ENCODE data around the gene IFIT5.

IFIT5 gene

GRCh38 chr10:89391907-89392756, 22.2 kb upstream of the IFIT5 start, which contains the start of gene IFIT1:
TSS of gene IFIT1 (plus strand) at chr10:89392623. CDS start at chr10:89392713, 90 bp downstream.
- peaks cover 3 to 4% of the 10 kb centered on the region in 2 experiments for H3K4me1 ChIP-seq (ENCODE audit: control insufficient read depth in 1 of 2, insufficient read depth in 2 of 2, low read length in 2 of 2)
- no peak within 1 kb of the TSS for H4K91ac ChIP-seq (ENCODE audit: low read depth, low read length)
- no peak within 1 kb of the TSS for H2AFZ ChIP-seq (ENCODE audit: insufficient read depth, low read length, poor library complexity)
- H3K9me3 ChIP-seq (ENCODE audit: insufficient read depth, low read depth, low read length): no peaks in the 10 kb centered on the region
- no peak within 1 kb of the TSS for H3K18ac ChIP-seq (ENCODE audit: low read length)
- no peak within 1 kb of the TSS for H3K9ac ChIP-seq (ENCODE audit: low read length)
- H2AK5ac ChIP-seq (ENCODE audit: low read length): no peak within 1 kb of the TSS
- H3K4me3 ChIP-seq (ENCODE audit: low read depth, low read length): no peak within 1 kb of the TSS
- H2BK120ac ChIP-seq (ENCODE audit: insufficient read depth, low read length, poor library complexity): no peak within 1 kb of the TSS
- no peak within 1 kb of the TSS for H2BK12ac ChIP-seq (ENCODE audit: low read length)
- H4K8ac ChIP-seq (ENCODE audit: low read depth, low read length): no peak within 1 kb of the TSS
- no peaks in the 10 kb centered on the region for H3K79me1 ChIP-seq (ENCODE audit: low read length)
- H3K14ac ChIP-seq (ENCODE audit: low read length): no peak within 1 kb of the TSS
- no peak within 1 kb of the TSS for H4K12ac ChIP-seq (ENCODE audit: low read depth, low read length)
- H3K27me3 ChIP-seq (ENCODE audit: insufficient read depth, low read length): no peaks in the 10 kb centered on the region
- no peak within 1 kb of the TSS for H3K23ac ChIP-seq (ENCODE audit: low read length)
- H3K79me2 ChIP-seq (ENCODE audit: control insufficient read depth, insufficient read depth, low read length, poor library complexity): no peaks in the 10 kb centered on the region
- H3K36me3 ChIP-seq (ENCODE audit: control insufficient read depth in 1 of 2, insufficient read depth in 2 of 2, low read length in 2 of 2): no peaks in the 10 kb centered on the region
- no peak within 1 kb of the TSS for H2BK5ac ChIP-seq (ENCODE audit: low read depth, low read length, poor library complexity)
- H3K27ac ChIP-seq (ENCODE audit: low read depth, low read length): peak within 1 kb of the TSS; percentile 2
- peak within 1 kb of the TSS; percentile 49 for H3K4me2 ChIP-seq (ENCODE audit: low read length)
- WGBS (ENCODE audit: extremely low coverage, insufficient coverage, insufficient read length): no CpG with 5 or more reads among the region's 8 CpGs
- no peak within 1 kb of the TSS for H3K4ac ChIP-seq (ENCODE audit: low read depth, low read length)
- peak; percentile 43 to 79 for DNase-seq

DNA sequence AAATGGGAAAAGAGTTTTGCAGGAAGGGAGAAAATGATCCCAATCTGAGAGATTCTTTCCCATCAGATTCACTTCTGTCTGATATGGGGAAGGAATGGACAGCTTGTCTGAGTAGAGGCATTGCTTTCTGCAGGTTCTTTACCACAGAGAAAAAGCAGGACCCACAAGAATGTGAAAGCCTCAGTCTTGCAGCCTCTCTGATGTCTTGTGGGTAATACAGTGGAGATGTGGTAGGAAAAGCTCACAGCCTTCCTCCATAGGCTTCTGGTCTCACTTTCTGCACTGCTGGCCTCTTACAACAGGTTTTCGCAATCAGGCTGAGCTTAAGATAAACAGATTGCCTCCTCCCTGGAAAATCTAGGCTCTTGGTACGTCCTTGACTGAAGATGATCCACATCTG, 21.4 kb upstream of the IFIT5 start:
- Histone ChIP-seq H3K14ac (ENCODE audit: low read length) (no peak overlapping the region), H3K4me2 (ENCODE audit: low read length) (no peak overlapping the region), H3K9ac (ENCODE audit: low read length) (no peak overlapping the region), H3K36me3 (ENCODE audit: control insufficient read depth in 1 of 2, insufficient read depth in 2 of 2, low read length in 2 of 2) (no peaks in the 10 kb centered on the region), H3K18ac (ENCODE audit: low read length) (no peak overlapping the region), H3K27me3 (ENCODE audit: insufficient read depth, low read length) (no peaks in the 10 kb centered on the region), H3K4me3 (ENCODE audit: low read depth, low read length) (no peak overlapping the region), H3K79me1 (ENCODE audit: low read length) (no peaks in the 10 kb centered on the region), H3K23ac (ENCODE audit: low read length) (no peak overlapping the region), H2BK5ac (ENCODE audit: low read depth, low read length, poor library complexity) (no peak overlapping the region), H3K9me3 (ENCODE audit: insufficient read depth, low read depth, low read length) (no peaks in the 10 kb centered on the region), H4K91ac (ENCODE audit: low read depth, low read length) (no peak overlapping the region), H2BK12ac (ENCODE audit: low read length) (no peak overlapping the region), H4K8ac (ENCODE audit: low read depth, low read length) (no peak overlapping the region), H3K4me1 (ENCODE audit: control insufficient read depth in 1 of 2, insufficient read depth in 2 of 2, low read length in 2 of 2) (peaks cover 3 to 4% of the 10 kb centered on the region in 2 experiments), H2AK5ac (ENCODE audit: low read length) (no peak overlapping the region), H3K27ac (ENCODE audit: low read depth, low read length) (peak overlapping the region; percentile 2), H2AFZ (ENCODE audit: insufficient read depth, low read length, poor library complexity) (no peak overlapping the region), H2BK120ac (ENCODE audit: insufficient read depth, low read length, poor library complexity) (no peak overlapping the region), H3K4ac (ENCODE audit: low read depth, low read length) (no peak overlapping the region), H3K79me2 (ENCODE audit: control insufficient read depth, insufficient read depth, low read length, poor library complexity) (no peaks in the 10 kb centered on the region), H4K12ac (ENCODE audit: low read depth, low read length) (no peak overlapping the region)
- WGBS (ENCODE audit: extremely low coverage, insufficient coverage, insufficient read length): no CpG with 5 or more reads among the region's 2 CpGs
- DNase-seq: peak; percentile 36 to 59

DNA sequence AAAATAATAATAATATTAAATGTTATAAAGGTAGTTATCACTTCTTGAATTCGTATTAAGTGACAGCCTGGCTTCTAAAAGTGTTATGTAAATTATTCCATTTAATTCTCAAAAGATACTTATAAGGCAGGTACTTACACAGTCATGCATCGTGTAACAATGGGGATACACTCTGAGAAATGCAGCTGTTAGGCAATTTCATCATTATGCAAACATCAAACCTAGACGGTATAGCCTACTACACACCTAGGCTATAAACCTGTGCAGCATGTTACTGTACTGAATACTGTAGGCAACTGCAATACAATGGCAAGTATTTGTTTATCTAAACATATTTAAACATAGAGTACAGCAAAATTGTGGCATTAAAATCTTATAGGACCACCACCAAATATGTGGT, 20.5 kb upstream of the IFIT5 start:
- Histone ChIP-seq H2BK12ac (ENCODE audit: low read length) (no peak overlapping the region), H3K27ac (ENCODE audit: low read depth, low read length) (no peak overlapping the region), H3K4ac (ENCODE audit: low read depth, low read length) (no peak overlapping the region), H3K79me2 (ENCODE audit: control insufficient read depth, insufficient read depth, low read length, poor library complexity) (no peaks in the 10 kb centered on the region), H3K9ac (ENCODE audit: low read length) (no peak overlapping the region), H3K4me3 (ENCODE audit: low read depth, low read length) (no peak overlapping the region), H2AK5ac (ENCODE audit: low read length) (no peak overlapping the region), H3K79me1 (ENCODE audit: low read length) (no peaks in the 10 kb centered on the region), H2AFZ (ENCODE audit: insufficient read depth, low read length, poor library complexity) (no peak overlapping the region), H3K23ac (ENCODE audit: low read length) (no peak overlapping the region), H4K12ac (ENCODE audit: low read depth, low read length) (no peak overlapping the region), H3K14ac (ENCODE audit: low read length) (no peak overlapping the region), H4K91ac (ENCODE audit: low read depth, low read length) (no peak overlapping the region), H3K4me1 (ENCODE audit: control insufficient read depth in 1 of 2, insufficient read depth in 2 of 2, low read length in 2 of 2) (peaks cover 3 to 4% of the 10 kb centered on the region in 2 experiments), H2BK5ac (ENCODE audit: low read depth, low read length, poor library complexity) (no peak overlapping the region), H2BK120ac (ENCODE audit: insufficient read depth, low read length, poor library complexity) (no peak overlapping the region), H3K36me3 (ENCODE audit: control insufficient read depth in 1 of 2, insufficient read depth in 2 of 2, low read length in 2 of 2) (no peaks in the 10 kb centered on the region), H4K8ac (ENCODE audit: low read depth, low read length) (no peak overlapping the region), H3K4me2 (ENCODE audit: low read length) (no peak overlapping the region), H3K27me3 (ENCODE audit: insufficient read depth, low read length) (no peaks in the 10 kb centered on the region), H3K9me3 (ENCODE audit: insufficient read depth, low read depth, low read length) (no peaks in the 10 kb centered on the region), H3K18ac (ENCODE audit: low read length) (no peak overlapping the region)
- no peak for DNase-seq
- WGBS (ENCODE audit: extremely low coverage, insufficient coverage, insufficient read length): no CpG with 5 or more reads among the region's 3 CpGs

- no peak overlapping the region for H3K9ac ChIP-seq (ENCODE audit: low read length)
- no peaks in the 10 kb centered on the region for H3K79me2 ChIP-seq (ENCODE audit: control insufficient read depth, insufficient read depth, low read length, poor library complexity)
- H3K36me3 ChIP-seq (ENCODE audit: control insufficient read depth in 1 of 2, insufficient read depth in 2 of 2, low read length in 2 of 2): no peaks in the 10 kb centered on the region
- H2BK5ac ChIP-seq (ENCODE audit: low read depth, low read length, poor library complexity): no peak overlapping the region
- H3K79me1 ChIP-seq (ENCODE audit: low read length): no peaks in the 10 kb centered on the region
- no peak overlapping the region for H2BK120ac ChIP-seq (ENCODE audit: insufficient read depth, low read length, poor library complexity)
- no peak overlapping the region for H3K4me2 ChIP-seq (ENCODE audit: low read length)
- H4K8ac ChIP-seq (ENCODE audit: low read depth, low read length): no peak overlapping the region
- H2AK5ac ChIP-seq (ENCODE audit: low read length): peak overlapping the region; percentile 91
- no peak overlapping the region for H3K4ac ChIP-seq (ENCODE audit: low read depth, low read length)
- no peak for DNase-seq
- no peaks in the 10 kb centered on the region for H3K9me3 ChIP-seq (ENCODE audit: insufficient read depth, low read depth, low read length)
- H4K91ac ChIP-seq (ENCODE audit: low read depth, low read length): no peak overlapping the region
- H2AFZ ChIP-seq (ENCODE audit: insufficient read depth, low read length, poor library complexity): no peak overlapping the region
- no CpG with 5 or more reads among the region's 2 CpGs for WGBS (ENCODE audit: extremely low coverage, insufficient coverage, insufficient read length)
- peaks cover 3 to 4% of the 10 kb centered on the region in 2 experiments for H3K4me1 ChIP-seq (ENCODE audit: control insufficient read depth in 1 of 2, insufficient read depth in 2 of 2, low read length in 2 of 2)
- no peak overlapping the region for H3K23ac ChIP-seq (ENCODE audit: low read length)
- H2BK12ac ChIP-seq (ENCODE audit: low read length): no peak overlapping the region
- H3K14ac ChIP-seq (ENCODE audit: low read length): no peak overlapping the region
- H3K18ac ChIP-seq (ENCODE audit: low read length): no peak overlapping the region
- H3K27me3 ChIP-seq (ENCODE audit: insufficient read depth, low read length): no peaks in the 10 kb centered on the region
- H3K4me3 ChIP-seq (ENCODE audit: low read depth, low read length): no peak overlapping the region
- no peak overlapping the region for H3K27ac ChIP-seq (ENCODE audit: low read depth, low read length)
- no peak overlapping the region for H4K12ac ChIP-seq (ENCODE audit: low read depth, low read length)
Observed at GRCh38 chr10:89395141-89395540, 19.2 kb upstream of the IFIT5 start.

All from trophoblast cell (in vitro differentiated cells and primary cell).